HTR-8/SVneo (cell line): ENCODE results near the gene GLRX2.
A peak's percentile ranks its signal among the peaks of the same experiment; 100 is the strongest.

Source experiments
- DNase-seq: peaks from one replicate; pipeline ENCODE4 v3.0.0; 2011; ENCODE audit warnings: low spot score, mixed read lengths; ENCODE audit not compliant: insufficient read length
- FAIRE-seq: peaks from 2 replicates; lab custom pipeline; 2011; peaks lifted over from hg19 to GRCh38; lab: Jason Lieb, UNC

Gene GLRX2

DNA sequence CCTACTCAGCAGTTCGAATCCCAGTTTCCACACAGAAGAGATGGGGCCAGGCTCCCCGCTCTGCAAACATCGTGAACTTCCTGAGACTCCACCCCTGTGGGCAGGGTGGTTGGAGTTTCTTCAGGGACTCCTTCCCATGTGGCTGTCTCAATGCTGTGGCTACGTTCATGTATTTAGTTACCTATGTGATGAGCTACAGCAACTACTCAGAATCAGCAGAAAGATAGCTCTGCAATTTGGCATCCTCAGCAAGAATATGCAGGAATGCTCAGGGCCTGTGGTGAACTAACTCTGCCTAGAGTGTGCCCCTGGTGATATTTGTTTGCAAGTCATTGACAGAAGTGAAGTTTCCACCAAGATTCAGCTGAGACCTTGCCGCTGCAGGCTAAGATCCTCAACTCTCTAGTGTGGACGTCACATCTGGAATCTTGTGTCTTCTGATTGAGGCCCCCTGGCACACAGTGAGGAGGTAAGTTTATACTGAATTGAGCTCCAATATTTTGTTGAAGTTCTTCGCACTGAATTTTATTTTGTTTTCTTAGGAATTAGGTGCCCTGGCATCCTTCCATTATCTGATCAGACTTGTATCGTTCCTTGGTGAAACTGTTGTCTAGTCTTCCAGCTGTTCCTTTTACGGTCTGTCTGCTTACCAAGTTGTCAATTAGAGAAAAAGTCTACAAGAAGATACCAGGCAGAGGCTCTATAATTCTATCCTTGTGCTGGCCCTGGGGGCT is 8.2 kb upstream of the GLRX2 start:
- DNase-seq (no peak), FAIRE-seq (no peak)

- FAIRE-seq (no peak), DNase-seq (no peak)
Measured at GRCh38 chr1:193111641-193112090, 6.5 kb upstream of the GLRX2 start.

- DNase-seq (no peak), FAIRE-seq (no peak)
Measured at GRCh38 chr1:193110864-193111263, 5.7 kb upstream of the GLRX2 start.

DNA sequence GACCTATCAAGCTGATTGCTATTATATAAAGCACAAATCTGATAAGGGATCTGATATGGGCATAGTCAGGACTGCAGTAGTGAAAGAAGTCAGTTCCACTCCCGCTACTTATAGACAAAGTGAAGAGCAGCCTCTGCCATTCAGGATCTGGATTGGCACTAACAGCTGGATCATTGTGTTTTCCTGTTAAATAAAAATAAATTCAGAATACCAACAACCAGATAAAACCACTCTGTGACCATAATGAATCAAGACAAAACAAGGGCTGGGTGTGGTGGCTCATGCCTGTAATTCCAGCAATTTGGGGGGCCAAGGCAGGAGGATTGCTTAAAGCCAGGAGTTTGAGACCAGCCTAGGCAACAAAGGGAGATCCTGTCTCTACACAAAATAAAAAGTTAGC is 5.0 kb upstream of the GLRX2 start:
- no peak for DNase-seq
- FAIRE-seq = no peak

- DNase-seq = no peak
- FAIRE-seq = no peak
Measured at GRCh38 chr1:193109619-193110018, 4.4 kb upstream of the GLRX2 start.

GRCh38 chr1:193108471-193108870 is 3.3 kb upstream of the GLRX2 start:
- DNase-seq = no peak
- FAIRE-seq = no peak

DNA sequence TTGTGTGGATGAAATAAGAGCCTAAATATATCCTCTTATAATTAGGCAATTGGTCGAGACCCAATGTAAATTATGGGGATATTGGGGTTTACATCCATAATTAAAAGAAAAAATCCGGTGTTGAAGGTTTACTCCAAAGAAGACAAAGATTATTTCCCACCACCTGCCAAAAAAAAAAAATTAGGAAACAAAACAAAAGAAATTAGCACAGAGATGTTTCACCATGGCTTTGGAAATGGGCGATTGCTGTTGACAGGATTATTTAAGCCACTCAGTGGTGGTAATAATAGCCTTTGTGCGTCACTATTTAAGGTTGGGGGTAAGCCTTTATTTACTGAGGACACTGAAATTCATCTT is 585 bp upstream of the GLRX2 start:
- no peak for FAIRE-seq

DNA sequence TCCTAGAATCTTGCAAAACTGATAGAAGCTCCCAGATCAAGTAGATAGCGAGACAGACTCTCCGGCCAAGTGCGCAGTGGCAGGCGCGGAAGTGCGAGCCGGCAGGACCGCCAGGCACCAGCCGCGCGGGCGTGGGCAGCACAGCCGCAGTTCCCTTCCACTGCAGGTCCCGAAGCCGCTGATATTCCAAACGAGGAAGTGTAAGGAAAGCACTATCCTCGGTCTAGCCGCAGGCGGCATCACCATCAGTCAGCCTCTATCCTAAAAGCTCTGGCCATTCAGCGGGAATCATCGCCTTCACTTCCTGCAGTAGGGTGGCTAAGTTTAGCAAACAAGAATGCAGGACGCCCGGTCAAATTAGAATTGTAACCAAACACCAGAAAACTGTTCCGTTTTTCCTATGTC is 710 bp downstream of the GLRX2 start:
- DNase-seq = peak; percentile 41
- no peak for FAIRE-seq

More for the DNA sequence above, 585 bp upstream of the GLRX2 start:
- DNase-seq = no peak

DNA sequence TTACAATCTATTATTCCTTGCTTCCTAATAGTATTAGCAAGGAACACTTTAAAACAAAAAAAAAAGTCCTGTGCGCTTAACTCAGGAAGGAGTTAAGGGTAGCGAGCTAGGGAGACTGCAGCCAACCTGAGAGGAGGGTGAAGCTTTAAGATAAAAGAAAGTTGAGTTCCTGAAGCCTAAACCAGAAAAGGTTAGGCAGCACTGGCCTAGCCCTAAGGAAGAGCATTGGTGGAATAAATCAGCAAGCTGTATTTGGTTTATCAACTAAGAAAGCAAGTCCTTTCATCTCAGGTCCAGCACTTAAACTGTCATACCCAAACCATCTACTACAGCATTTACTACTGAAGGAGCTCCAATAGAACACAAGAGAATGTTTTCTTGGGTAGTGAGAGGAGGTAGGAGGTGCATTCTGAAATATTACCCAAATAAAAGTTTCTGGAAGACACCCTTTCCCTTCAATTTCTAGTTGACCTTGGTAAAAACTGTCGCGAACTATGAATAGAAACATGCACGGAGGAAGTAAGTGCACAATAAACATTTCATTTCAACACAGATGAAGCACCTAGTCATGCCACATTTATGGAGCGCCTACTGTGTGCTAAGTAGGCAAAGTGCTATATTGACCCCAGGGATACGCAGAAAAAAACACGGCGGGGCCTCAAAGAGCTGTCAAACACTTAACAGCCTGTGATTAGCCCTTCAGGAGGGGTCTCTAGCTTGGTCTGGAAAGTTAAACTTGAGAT is 1.3 kb downstream of the GLRX2 start:
- DNase-seq = no peak
- FAIRE-seq = no peak

- DNase-seq = no peak
- no peak for FAIRE-seq
Measured at GRCh38 chr1:193102662-193103061, 2.6 kb downstream of the GLRX2 start.

DNA sequence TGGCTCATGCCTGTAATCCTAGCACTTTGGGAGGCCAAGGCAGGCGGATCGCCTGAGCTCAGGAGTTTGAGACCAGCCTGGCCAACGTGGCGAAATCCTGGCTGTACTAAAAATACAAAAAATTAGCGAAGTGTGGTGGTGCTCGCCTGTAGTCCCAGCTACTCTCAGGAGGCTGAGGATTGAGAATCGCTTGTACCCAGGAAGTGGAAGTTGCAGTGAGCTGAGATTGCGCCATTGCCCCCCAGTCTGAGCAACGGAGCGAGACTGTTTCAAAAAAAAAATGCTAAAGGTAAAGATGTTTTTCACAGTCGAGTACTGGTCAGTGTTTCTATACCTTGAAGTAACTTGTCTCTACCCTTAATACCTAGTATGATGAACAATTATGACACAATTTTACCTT is 11.1 kb downstream of the GLRX2 start:
- DNase-seq = no peak
- FAIRE-seq = no peak

DNA sequence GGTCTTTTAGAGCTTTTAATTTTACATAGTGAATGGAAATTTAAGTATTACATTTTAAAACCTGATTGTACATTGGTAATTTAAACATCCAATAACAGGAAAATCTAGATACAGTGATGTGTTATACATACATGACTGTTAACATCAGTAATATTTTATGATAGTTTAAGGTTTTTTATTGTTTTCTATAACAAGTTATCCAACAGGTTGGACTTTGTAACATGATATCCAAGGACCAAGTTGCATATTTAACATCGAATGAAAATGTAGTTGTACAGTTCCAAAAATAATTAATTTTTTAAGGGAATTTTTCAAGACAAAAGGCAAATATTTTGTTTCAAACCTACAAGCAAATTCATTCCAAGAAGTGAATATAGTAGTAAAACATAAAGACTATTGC is 14.3 kb downstream of the GLRX2 start:
- FAIRE-seq (no peak), DNase-seq (no peak)

GRCh38 chr1:193087893-193088292 is 17.3 kb downstream of the GLRX2 start:
- FAIRE-seq (no peak), DNase-seq (no peak)

DNA sequence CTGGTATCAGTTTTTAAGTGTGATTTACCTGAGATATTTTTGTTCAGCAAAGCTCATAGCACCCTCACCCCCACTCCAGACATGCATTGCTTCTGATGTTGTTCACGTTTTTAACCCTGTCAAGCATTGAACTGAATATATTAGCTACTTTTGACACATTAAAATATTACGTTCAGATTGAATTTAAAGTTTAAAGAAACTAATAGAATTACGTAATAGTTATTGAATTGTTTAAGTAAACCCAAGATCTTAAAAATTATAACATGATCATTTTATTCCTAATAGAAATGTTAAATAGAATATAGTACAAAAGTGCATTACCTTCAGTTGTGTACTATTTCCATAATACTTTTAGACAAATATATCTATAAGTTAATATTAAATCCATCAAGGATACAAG is 18.9 kb downstream of the GLRX2 start:
- FAIRE-seq = no peak

DNA sequence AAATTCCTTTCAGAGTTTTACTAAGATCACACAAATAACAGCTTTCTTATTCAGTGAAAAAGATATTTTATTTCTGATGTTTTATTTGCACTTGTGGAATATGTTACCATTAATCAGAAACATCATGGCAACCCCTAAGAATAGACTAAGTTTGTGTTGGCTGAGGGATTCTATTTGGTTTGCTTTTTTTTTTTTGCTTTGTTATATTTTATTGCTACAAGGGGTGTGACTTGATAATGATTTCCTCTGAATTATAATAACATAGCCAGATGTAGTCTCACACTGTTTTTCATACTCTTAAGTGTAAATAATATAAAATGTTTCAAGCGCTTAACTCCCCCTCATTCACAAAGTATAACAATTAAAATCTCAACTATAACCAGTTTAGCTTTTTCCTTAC is 20.0 kb downstream of the GLRX2 start:
- no peak for DNase-seq
- FAIRE-seq = no peak

More for the DNA sequence above, 18.9 kb downstream of the GLRX2 start:
- DNase-seq = no peak

GRCh38 chr1:193083365-193084088 is 21.7 kb downstream of the GLRX2 start:
- no peak for FAIRE-seq

GRCh38 chr1:193079187-193079586 is 26.0 kb downstream of the GLRX2 start:
- no peak for DNase-seq
- FAIRE-seq = no peak

More at GRCh38 chr1:193083365-193084088, 21.7 kb downstream of the GLRX2 start:
- DNase-seq = no peak

DNA sequence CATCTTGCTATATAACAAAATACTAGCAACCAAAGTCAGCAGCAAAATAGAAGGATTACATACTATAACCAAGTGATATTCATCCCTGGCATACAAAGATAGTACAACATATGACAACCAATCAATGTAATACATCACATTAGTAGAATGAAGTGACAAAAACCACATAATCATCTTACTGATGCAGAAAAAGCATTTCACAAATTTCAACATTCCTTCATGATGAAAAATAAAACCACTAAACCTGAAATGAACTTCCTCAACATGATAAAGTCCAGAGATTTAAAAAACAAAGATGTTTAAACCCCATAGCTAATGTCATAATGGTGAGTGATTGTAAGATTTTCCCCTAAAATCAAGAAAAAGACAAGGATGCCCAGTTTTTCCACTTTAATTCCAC is 27.2 kb downstream of the GLRX2 start:
- FAIRE-seq (no peak), DNase-seq (no peak)

GRCh38 chr1:193070942-193071341 is 34.3 kb downstream of the GLRX2 start:
- no peak for FAIRE-seq
- no peak for DNase-seq

DNA sequence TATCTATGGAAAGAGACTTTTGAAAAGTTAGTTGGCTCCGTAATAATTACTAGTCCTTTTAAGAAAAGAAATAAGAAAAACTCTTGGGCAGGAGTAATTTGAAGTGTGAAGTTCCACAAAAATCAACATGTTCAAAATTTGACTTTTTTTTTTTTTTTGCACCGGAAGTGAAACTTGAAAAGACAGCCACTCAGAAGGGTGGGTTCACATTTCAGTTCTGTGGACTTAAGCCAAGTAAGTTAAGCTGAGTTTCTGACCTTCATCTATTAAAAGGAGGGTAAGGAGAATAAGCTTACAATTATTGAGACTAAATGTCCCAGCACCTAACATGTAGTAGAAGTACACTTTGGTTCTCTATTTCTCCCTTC is 34.8 kb downstream of the GLRX2 start:
- FAIRE-seq = no peak

DNA sequence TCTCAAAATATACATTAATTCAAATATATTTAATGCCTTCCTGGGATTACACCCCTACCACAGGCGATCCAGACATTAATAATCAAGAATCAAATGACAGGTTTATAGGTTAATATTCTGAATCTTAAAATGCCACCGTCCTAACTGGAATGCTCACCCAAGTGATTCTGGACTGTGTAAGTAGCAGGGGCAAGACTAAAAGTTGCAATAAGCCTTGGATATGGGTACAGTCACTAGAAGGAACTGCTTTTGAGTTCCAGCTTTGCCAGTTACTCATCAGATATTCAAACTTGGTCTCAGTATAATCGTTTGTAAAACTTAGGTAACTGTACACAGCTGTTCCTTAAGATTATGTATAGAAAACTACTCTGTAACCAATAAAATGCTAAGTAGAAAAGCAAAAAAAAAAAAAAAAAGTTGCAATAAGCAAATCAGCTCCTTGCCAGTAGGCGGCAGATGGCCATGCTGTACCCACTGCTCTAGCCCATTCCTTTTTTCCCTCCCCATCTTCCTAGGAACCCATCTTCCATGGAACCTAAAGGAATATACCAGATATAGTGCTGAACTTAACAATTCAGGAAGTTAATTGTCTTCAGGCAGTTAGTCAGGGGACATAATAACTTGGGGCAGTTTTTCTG is 35.3 kb downstream of the GLRX2 start:
- DNase-seq (peak; percentile 15), FAIRE-seq (no peak)

More for the DNA sequence above, 34.8 kb downstream of the GLRX2 start:
- DNase-seq = no peak
